ENCODE measurements around the gene SEC23IP.

Gene SEC23IP

GRCh38 chr10:119988333-119988732 is 95.8 kb downstream of the SEC23IP start:
- TF ChIP-seq CTCF (IDR thresholded peaks at IDR 0.05; ENCODE audit: extremely low read depth, insufficient read depth, missing control alignments): no peak
- in situ Hi-C loops (cut with MboI; ENCODE audit: low pct_unique_long_range_greater_than_20kb, low sequenced_read_pairs, unreplicated experiment): no loop called here
- no peak for DNase-seq (ENCODE audit: low spot score)

DNA sequence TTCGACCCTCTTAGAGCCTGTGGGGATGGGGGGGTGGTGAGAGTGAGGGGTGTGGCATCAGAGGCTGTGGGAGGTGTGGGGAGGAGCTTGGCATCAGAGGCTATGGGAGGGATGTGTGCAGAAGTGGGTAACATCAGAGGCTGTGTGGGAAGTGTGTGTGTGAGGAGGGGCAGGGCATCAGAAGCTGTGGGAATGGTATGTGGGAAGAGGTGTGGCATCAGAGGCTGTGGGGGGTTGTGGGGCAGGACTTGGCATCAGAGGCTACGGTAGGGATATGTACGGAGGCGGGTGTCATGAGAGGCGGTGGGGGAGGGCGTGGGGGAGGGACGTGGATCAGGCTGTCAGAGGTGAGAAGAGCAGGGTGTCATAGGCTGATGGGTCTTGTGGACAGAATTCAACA is 97.4 kb downstream of the SEC23IP start:
- no peak for DNase-seq (ENCODE audit: low spot score)
- in situ Hi-C loops (cut with MboI; ENCODE audit: low pct_unique_long_range_greater_than_20kb, low sequenced_read_pairs, unreplicated experiment): no loop called here
- TF ChIP-seq CTCF (IDR thresholded peaks at IDR 0.05; ENCODE audit: extremely low read depth, insufficient read depth, missing control alignments): no peak

DNA sequence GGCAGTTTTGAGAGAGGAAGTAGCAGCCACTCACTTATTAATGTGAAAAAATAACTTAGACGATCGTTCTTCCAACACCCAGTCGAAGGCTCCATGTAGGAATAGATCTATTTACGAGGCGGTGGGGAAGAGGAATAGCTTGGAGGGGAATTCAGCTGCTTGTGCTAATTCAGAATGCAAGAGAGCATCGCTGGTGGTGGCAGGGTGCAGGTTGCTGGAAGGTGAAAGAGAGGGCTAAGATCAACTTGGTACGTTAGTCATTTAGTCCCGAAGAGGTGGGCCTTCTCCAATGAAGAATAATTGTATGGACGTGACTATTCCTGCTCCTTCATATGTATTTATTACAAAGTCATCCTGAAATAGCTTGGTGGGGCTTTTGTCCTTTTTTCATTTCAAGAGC is 98.5 kb downstream of the SEC23IP start:
- in situ Hi-C loops (cut with MboI; ENCODE audit: low pct_unique_long_range_greater_than_20kb, low sequenced_read_pairs, unreplicated experiment): no loop called here
- no peak for DNase-seq (ENCODE audit: low spot score)
- no peak for TF ChIP-seq CTCF (IDR thresholded peaks at IDR 0.05; ENCODE audit: extremely low read depth, insufficient read depth, missing control alignments)

DNA sequence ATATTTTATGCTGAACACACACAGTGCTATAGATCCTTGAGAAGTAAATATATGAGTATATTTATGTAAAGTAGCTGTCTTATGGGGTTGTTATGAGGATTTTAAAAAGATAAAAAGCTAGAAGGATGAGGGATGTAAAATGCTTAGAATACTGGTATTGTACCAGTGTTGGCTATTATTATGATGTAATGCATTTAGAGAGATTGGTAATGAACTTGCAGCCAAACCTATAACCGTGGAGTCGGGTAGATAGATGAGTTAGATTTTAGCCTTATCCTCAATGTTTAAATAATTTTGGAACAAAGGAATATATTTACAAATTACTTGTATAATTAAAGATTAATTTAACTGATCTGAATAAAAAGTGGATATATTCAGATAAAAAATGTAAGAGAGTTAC is 99.3 kb downstream of the SEC23IP start:
- no peak for TF ChIP-seq CTCF (IDR thresholded peaks at IDR 0.05; ENCODE audit: extremely low read depth, insufficient read depth, missing control alignments)
- DNase-seq (ENCODE audit: low spot score): no peak
- in situ Hi-C loops (cut with MboI; ENCODE audit: low pct_unique_long_range_greater_than_20kb, low sequenced_read_pairs, unreplicated experiment): no loop called here

All from GM13977 (cell line).